HepG2 (cell line): Measurements from ENCODE around the gene GCNT2. TPM values are rescaled to one million over a fixed set of nuclear protein-coding genes. Genes with fewer than 3 reads are reported as not detected.

Source experiments
- ATAC-seq: fragments of 200-7000 bp; cut with Tn5 transposase; 3 replicates; pipeline ENCODE4 v1.9.1; 2020; ENCODE audit warnings: mild to moderate bottlenecking, moderate library complexity
- BruUV-seq: library from RNA; stranded (reverse); fragments of 400-500 nt; replicated peaks from 2 replicates; lab custom pipeline; 2021; lab: Mats Ljungman, UMichigan
- CTCF ChIA-PET: fragments of 300-600 bp; formaldehyde crosslinking; extraction: SDS; loops from one replicate; lab custom pipeline; 2021; ENCODE audit warnings: low total read pairs, inconsistent platforms, low intra/inter-chr PET ratio; lab: Yijun Ruan, JAX
- POLR2A ChIA-PET: fragments of 350-600 bp; sonication (Branson Sonifier 250); formaldehyde crosslinking; loops from one replicate; lab custom pipeline; 2020; ENCODE audit warnings: antibody characterized with exemption, inconsistent platforms; lab: Yijun Ruan, JAX
- DNase-seq: peaks from one replicate; pipeline ENCODE4 v3.0.0-alpha.2; 2015; ENCODE audit warnings: low spot score
- FAIRE-seq: peaks from 3 replicates; lab custom pipeline; 2011; peaks lifted over from hg19 to GRCh38; lab: Jason Lieb, UNC
- H2AFZ ChIP-seq: one replicate; pipeline ENCODE4 v1.6.1; 2011; ENCODE audit warnings: low read length, inconsistent platforms
- H3K27ac ChIP-seq: fragments of 300-600 bp; 3 replicates; pipeline ENCODE4 v1.8.0; 2011; ENCODE audit warnings: mixed run types, mild to moderate bottlenecking, mixed read lengths, low read length, inconsistent platforms; ENCODE audit not compliant: insufficient read depth; ENCODE audit errors: extremely low read length
- H3K27me3 ChIP-seq, 2 experiments: fragments of 200-600 bp in 1 of 2; 2 replicates in 1 of 2; 3 replicates in 1 of 2; pipeline versions ENCODE4 v1.6.0 to v1.8.0; 2011; ENCODE audit warnings: low read length in 2 of 2, mild to moderate bottlenecking in 2 of 2, moderate library complexity in 2 of 2, inconsistent platforms in 1 of 2; ENCODE audit not compliant: insufficient read depth in 2 of 2, control insufficient read depth in 1 of 2
- H3K36me3 ChIP-seq, 2 experiments: fragments of 200-600 bp in 1 of 2; replicated peaks in 1 of 2; 2 replicates in 1 of 2; 3 replicates in 1 of 2; pipeline versions ENCODE4 v1.5.1 to v1.8.0; 2011; ENCODE audit warnings: low read length in 2 of 2, inconsistent platforms in 1 of 2; ENCODE audit not compliant: insufficient read depth in 2 of 2, control insufficient read depth in 1 of 2
- H3K4me1 ChIP-seq: 2 replicates; pipeline ENCODE4 v1.5.1; 2012; ENCODE audit warnings: low read length, inconsistent platforms; ENCODE audit not compliant: insufficient read depth
- H3K4me2 ChIP-seq: 2 replicates; pipeline ENCODE4 v1.6.0; 2011; ENCODE audit warnings: low read depth, low read length, inconsistent platforms
- H3K4me3 ChIP-seq, 3 experiments: fragments of 200-600 bp in 1 of 3; sonication (generic), shearing (Covaris generic) in 1 of 3; replicated peaks in 1 of 3; 2 replicates each; pipeline ENCODE4 v1.5.1; 2011 to 2016; ENCODE audit warnings: low read length in 3 of 3, inconsistent platforms in 2 of 3, low read depth in 2 of 3, mild to moderate bottlenecking in 2 of 3, control low read depth in 1 of 3, mixed read lengths in 1 of 3; ENCODE audit not compliant: insufficient read depth in 1 of 3
- H3K79me2 ChIP-seq: one replicate; pipeline ENCODE4 v1.6.1; 2011; ENCODE audit warnings: low read length, inconsistent platforms; ENCODE audit not compliant: insufficient read depth
- H3K9ac ChIP-seq: 2 replicates; pipeline ENCODE4 v1.6.0; 2011; ENCODE audit warnings: mild to moderate bottlenecking, low read depth, low read length, inconsistent platforms; ENCODE audit not compliant: insufficient read depth
- H3K9me3 ChIP-seq: 2 replicates; pipeline ENCODE4 v1.5.1; 2012; ENCODE audit warnings: mild to moderate bottlenecking, low read length
- H4K20me1 ChIP-seq: 2 replicates; pipeline ENCODE4 v1.6.0; 2011; ENCODE audit warnings: inconsistent platforms, mild to moderate bottlenecking, low read length, moderate library complexity; ENCODE audit not compliant: insufficient read depth
- FOSL2 ChIP-seq: sonication (generic); formaldehyde crosslinking; IDR thresholded peaks from 2 replicates; pipeline ENCODE4 v1.4.0; 2020; ENCODE audit warnings: missing genetic modification reagents
- JUND ChIP-seq: sonication (generic); formaldehyde crosslinking; IDR thresholded peaks from 2 replicates; pipeline ENCODE4 v1.8.0; 2022; ENCODE audit warnings: mild to moderate bottlenecking, missing genetic modification reagents
- MAF1 ChIP-seq: sonication (generic); formaldehyde crosslinking; IDR thresholded peaks from 2 replicates; pipeline ENCODE4 v1.5.0; 2020; ENCODE audit warnings: missing genetic modification reagents, borderline replicate concordance
- MXD4 ChIP-seq: IDR thresholded peaks from 2 replicates; pipeline ENCODE4 v1.6.1; 2016; ENCODE audit warnings: mild to moderate bottlenecking, missing biosample characterization, missing genetic modification reagents
- PITX1 ChIP-seq: sonication (generic); formaldehyde crosslinking; IDR thresholded peaks from 2 replicates; pipeline ENCODE4 v1.5.1; 2020; ENCODE audit warnings: mild to moderate bottlenecking, missing genetic modification reagents
- RCOR2 ChIP-seq: IDR thresholded peaks from 2 replicates; pipeline ENCODE4 v1.6.1; 2016; ENCODE audit warnings: missing biosample characterization, missing genetic modification reagents
- REPIN1 ChIP-seq: sonication (generic); formaldehyde crosslinking; IDR thresholded peaks from 2 replicates; pipeline ENCODE4 v1.8.0; 2022; ENCODE audit warnings: missing genetic modification reagents, low read depth, mild to moderate bottlenecking, borderline replicate concordance
- SP1 ChIP-seq, 2 experiments: fragments of 450-650 bp in 1 of 2; sonication (generic) in 1 of 2; formaldehyde crosslinking in 1 of 2; IDR thresholded peaks; 2 replicates each; pipeline versions ENCODE4 v1.4.0 to v1.6.1; 2016 to 2020; ENCODE audit warnings: missing genetic modification reagents in 1 of 2
- SRSF1 ChIP-seq: fragments of 200-400 bp; formaldehyde crosslinking; optimal IDR thresholded peaks from 2 replicates; pipeline ENCODE3; 2017; ENCODE audit warnings: mild to moderate bottlenecking, low read depth, low read length, moderate library complexity
- ZFP62 ChIP-seq: sonication (generic); formaldehyde crosslinking; IDR thresholded peaks from 2 replicates; pipeline ENCODE4 v1.4.0; 2020; ENCODE audit warnings: missing genetic modification reagents
- ZNF709 ChIP-seq: sonication (generic); formaldehyde crosslinking; IDR thresholded peaks from 2 replicates; pipeline ENCODE4 v1.5.0; 2020; ENCODE audit warnings: mild to moderate bottlenecking, missing genetic modification reagents
- ZNF720 ChIP-seq: sonication (generic); formaldehyde crosslinking; IDR thresholded peaks from 2 replicates; pipeline ENCODE4 v1.4.0; 2020; ENCODE audit warnings: missing genetic modification reagents
- WGBS: methylation state at CpG from one replicate; pipeline ENCODE4 v1.1.6; 2017; ENCODE audit warnings: low lambda C conversion rate; 5-methylcytosine and 5-hydroxymethylcytosine counted together
- in situ Hi-C: cut with HindIII; loops from 2 replicates; pipeline ENCODE4 v1.10.0; 2017; ENCODE audit warnings: low pct_unique_long_range_greater_than_20kb; ENCODE audit not compliant: extremely low pct_ligation_motif_present
- intact Hi-C: fragments of 100-400 bp; cut with micrococcal nuclease; formaldehyde crosslinking; loops from one replicate; pipeline ENCODE4 v1.10.0; 2022; ENCODE audit not compliant: unreplicated experiment
- polyA plus RNA-seq, 8 experiments: library from polyadenylated mRNA; depleted of rRNA in 3 of 8; stranded (reverse) in 7 of 8; unstranded in 1 of 8; fragments of >200 nt; fragmentation: Illumina TruSeq in 4 of 8; extraction: Trizol in 4 of 8; gene quantifications; 2 replicates each; pipeline versions ENCODE4 v1.2.1 to v1.2.3, GENCODE V29; 2011 to 2016; ENCODE audit warnings: low read depth in 4 of 8, missing spikeins in 1 of 8, mixed read lengths in 1 of 8; ENCODE audit not compliant: insufficient read depth in 1 of 8
- total RNA-seq, 5 experiments: library from RNA; depleted of rRNA; stranded (reverse); fragments of >200 nt; fragmentation: Illumina TruSeq; extraction: Trizol; gene quantifications; 2 replicates each; pipeline ENCODE4 v1.2.3, GENCODE V29; 2016; ENCODE audit warnings: low read depth in 1 of 5
- TF ChIP-seq, protein P1 (sequence below): sonication (generic); formaldehyde crosslinking; IDR thresholded peaks from 2 replicates; pipeline ENCODE4 v1.4.0; 2020; ENCODE audit warnings: mild to moderate bottlenecking, missing genetic modification reagents, borderline replicate concordance
- TF ChIP-seq, protein P2 (sequence below): sonication (generic); formaldehyde crosslinking; conservative IDR thresholded peaks from 2 replicates; pipeline ENCODE4 v1.5.0; 2020; ENCODE audit warnings: missing genetic modification reagents
- TF ChIP-seq, protein P3 (sequence below): sonication (generic); formaldehyde crosslinking; IDR thresholded peaks from 2 replicates; pipeline ENCODE4 v1.4.0; 2020; ENCODE audit warnings: missing genetic modification reagents, mild to moderate bottlenecking, borderline replicate concordance

Gene GCNT2
- total and polyA plus RNA-seq, 2 of the 13 experiments (the other 11 are each of a cell fraction or from before 2014, with no cell fraction given), result 11.8 to 31.9 TPM

DNA sequence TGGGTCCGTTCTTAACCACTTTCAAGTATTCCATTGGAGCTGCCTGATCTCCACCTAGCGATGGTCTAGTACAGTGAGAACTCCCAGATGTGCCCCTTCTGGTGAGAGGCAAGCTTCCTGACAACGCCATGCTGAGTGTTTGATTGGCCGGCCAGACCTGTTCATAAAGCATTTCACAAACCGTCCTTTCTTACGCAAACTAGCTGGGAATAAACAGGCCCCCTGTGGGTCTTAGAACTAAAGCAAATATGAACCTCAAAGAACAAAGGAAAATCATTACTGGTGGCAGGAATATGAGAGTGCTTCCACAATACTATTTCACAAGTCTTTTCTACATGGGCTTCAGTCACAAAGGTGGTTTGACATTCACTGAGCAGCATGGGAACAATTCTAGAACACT is 15.6 kb upstream of the GCNT2 start:
- in situ Hi-C loops, result no loop called here
- Histone ChIP-seq H3K36me3 (no peaks in the 10 kb centered on the region), H3K4me2 (peak overlapping the region; percentile 53), H4K20me1 (no peaks in the 10 kb centered on the region), H3K9me3 (no peaks in the 10 kb centered on the region), H3K27ac (no peak overlapping the region), H2AFZ (no peak overlapping the region), H3K4me1 (peaks cover 24% of the 10 kb centered on the region), H3K9ac (no peak overlapping the region), H3K4me3 (no peak overlapping the region), H3K79me2 (no peaks in the 10 kb centered on the region), H3K27me3 (peaks cover 0 to 36% of the 10 kb centered on the region in 2 experiments; a peak in 4 of 5 replicates)
- DNase-seq (peak; percentile 99), ATAC-seq (peak; percentile 99), FAIRE-seq (peak; percentile 90)
- POLR2A ChIA-PET, result interaction anchor here (0.7 to 1.5 kb wide), 9 partner anchors 10 to 219 kb away, joined by 3 to 10 read pairs (median 4); partner anchors contain the start of genes C6orf52, PAK1IP1 and TMEM14C
- no TSS peak for BruUV-seq
- WGBS, result 0% methylated on average over 6 of the region's 6 CpGs
- intact Hi-C loops, result loop anchor here (1.0 to 5.0 kb wide), 4 partner anchors 27 to 296 kb away; partner anchors contain the start of genes C6orf52, PAK1IP1 and TMEM14B
- CTCF ChIA-PET, result no interaction called here
- TF ChIP-seq REPIN1, result 0 out of 2 replicates have a peak, but pooled peaks have one; percentile 58
- no peak for TF ChIP-seq MAF1
- TF ChIP-seq SRSF1, result no peak
- no peak for TF ChIP-seq ZNF720 (CRISPR knock-in tag)
- no peak for TF ChIP-seq ZFP62 (CRISPR knock-in tag)
- TF ChIP-seq, protein P1, sequence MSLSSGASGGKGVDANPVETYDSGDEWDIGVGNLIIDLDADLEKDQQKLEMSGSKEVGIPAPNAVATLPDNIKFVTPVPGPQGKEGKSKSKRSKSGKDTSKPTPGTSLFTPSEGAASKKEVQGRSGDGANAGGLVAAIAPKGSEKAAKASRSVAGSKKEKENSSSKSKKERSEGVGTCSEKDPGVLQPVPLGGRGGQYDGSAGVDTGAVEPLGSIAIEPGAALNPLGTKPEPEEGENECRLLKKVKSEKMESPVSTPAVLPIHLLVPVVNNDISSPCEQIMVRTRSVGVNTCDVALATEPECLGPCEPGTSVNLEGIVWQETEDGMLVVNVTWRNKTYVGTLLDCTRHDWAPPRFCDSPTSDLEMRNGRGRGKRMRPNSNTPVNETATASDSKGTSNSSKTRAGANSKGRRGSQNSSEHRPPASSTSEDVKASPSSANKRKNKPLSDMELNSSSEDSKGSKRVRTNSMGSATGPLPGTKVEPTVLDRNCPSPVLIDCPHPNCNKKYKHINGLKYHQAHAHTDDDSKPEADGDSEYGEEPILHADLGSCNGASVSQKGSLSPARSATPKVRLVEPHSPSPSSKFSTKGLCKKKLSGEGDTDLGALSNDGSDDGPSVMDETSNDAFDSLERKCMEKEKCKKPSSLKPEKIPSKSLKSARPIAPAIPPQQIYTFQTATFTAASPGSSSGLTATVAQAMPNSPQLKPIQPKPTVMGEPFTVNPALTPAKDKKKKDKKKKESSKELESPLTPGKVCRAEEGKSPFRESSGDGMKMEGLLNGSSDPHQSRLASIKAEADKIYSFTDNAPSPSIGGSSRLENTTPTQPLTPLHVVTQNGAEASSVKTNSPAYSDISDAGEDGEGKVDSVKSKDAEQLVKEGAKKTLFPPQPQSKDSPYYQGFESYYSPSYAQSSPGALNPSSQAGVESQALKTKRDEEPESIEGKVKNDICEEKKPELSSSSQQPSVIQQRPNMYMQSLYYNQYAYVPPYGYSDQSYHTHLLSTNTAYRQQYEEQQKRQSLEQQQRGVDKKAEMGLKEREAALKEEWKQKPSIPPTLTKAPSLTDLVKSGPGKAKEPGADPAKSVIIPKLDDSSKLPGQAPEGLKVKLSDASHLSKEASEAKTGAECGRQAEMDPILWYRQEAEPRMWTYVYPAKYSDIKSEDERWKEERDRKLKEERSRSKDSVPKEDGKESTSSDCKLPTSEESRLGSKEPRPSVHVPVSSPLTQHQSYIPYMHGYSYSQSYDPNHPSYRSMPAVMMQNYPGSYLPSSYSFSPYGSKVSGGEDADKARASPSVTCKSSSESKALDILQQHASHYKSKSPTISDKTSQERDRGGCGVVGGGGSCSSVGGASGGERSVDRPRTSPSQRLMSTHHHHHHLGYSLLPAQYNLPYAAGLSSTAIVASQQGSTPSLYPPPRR (CRISPR knock-in tag), result peak; percentile 87
- peak; percentile 79 for TF ChIP-seq FOSL2 (CRISPR knock-in tag)
- TF ChIP-seq, protein P2, sequence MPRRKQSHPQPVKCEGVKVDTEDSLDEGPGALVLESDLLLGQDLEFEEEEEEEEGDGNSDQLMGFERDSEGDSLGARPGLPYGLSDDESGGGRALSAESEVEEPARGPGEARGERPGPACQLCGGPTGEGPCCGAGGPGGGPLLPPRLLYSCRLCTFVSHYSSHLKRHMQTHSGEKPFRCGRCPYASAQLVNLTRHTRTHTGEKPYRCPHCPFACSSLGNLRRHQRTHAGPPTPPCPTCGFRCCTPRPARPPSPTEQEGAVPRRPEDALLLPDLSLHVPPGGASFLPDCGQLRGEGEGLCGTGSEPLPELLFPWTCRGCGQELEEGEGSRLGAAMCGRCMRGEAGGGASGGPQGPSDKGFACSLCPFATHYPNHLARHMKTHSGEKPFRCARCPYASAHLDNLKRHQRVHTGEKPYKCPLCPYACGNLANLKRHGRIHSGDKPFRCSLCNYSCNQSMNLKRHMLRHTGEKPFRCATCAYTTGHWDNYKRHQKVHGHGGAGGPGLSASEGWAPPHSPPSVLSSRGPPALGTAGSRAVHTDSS (CRISPR knock-in tag), result no peak
- TF ChIP-seq ZNF709 (CRISPR knock-in tag), result no peak
- TF ChIP-seq, protein P3, sequence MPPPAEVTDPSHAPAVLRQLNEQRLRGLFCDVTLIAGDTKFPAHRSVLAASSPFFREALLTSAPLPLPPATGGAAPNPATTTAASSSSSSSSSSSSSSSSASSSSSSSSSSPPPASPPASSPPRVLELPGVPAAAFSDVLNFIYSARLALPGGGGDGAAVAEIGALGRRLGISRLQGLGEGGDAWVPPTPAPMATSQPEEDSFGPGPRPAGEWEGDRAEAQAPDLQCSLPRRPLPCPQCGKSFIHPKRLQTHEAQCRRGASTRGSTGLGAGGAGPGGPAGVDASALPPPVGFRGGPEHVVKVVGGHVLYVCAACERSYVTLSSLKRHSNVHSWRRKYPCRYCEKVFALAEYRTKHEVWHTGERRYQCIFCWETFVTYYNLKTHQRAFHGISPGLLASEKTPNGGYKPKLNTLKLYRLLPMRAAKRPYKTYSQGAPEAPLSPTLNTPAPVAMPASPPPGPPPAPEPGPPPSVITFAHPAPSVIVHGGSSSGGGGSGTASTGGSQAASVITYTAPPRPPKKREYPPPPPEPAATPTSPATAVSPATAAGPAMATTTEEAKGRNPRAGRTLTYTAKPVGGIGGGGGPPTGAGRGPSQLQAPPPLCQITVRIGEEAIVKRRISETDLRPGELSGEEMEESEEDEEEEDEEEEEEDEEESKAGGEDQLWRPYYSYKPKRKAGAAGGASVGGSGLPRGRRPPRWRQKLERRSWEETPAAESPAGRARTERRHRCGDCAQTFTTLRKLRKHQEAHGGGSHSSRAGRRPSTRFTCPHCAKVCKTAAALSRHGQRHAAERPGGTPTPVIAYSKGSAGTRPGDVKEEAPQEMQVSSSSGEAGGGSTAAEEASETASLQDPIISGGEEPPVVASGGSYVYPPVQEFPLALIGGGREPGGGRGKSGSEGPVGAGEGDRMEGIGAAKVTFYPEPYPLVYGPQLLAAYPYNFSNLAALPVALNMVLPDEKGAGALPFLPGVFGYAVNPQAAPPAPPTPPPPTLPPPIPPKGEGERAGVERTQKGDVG, result no peak
- TF ChIP-seq PITX1 (CRISPR knock-in tag), result no peak
- peak; percentile 95 for TF ChIP-seq RCOR2 (CRISPR knock-in tag)
- no peak for TF ChIP-seq JUND
- no peak for TF ChIP-seq SP1 (IDR thresholded peaks at IDR 0.05)
- no peak for TF ChIP-seq SP1 (CRISPR knock-in tag; IDR thresholded peaks at IDR 0.05)
- TF ChIP-seq MXD4 (CRISPR knock-in tag), result no peak
